Peyer's patch (tissue), 4 donors: ENCODE data around the gene ASB10. TPM values are rescaled to one million over a fixed set of nuclear protein-coding genes. Genes with fewer than 3 reads are reported as not detected.
A peak's percentile ranks its signal among the peaks of the same experiment; 100 is the strongest.

Source experiments
- DNase-seq, 3 donors: peaks; one replicate each; pipeline ENCODE4 v3.0.0-alpha.2; 2017 to 2019
- H3K27ac ChIP-seq, 4 donors: fragments of 200-600 bp; sonication (generic); one replicate each; pipeline ENCODE4 v1.5.1; 2016 to 2019
- H3K27me3 ChIP-seq, 2 donors: fragments of 200-600 bp; sonication (generic); one replicate each; pipeline ENCODE4 v1.5.1; 2019
- H3K36me3 ChIP-seq, 3 donors: fragments of 200-600 bp; sonication (generic); one replicate each; pipeline ENCODE4 v1.5.1; 2016 to 2019
- H3K4me1 ChIP-seq, 4 donors: fragments of 200-600 bp; sonication (generic); one replicate each; pipeline ENCODE4 v1.5.1; 2016 to 2019
- H3K4me3 ChIP-seq, 4 donors: fragments of 200-600 bp; sonication (generic); 1 replicate in 3 of 4; 2 replicates in 1 of 4; pipeline ENCODE4 v1.5.1; 2016 to 2019; ENCODE audit warnings: mild to moderate bottlenecking in 1 of 4
- H3K9me3 ChIP-seq, 4 donors: fragments of 200-600 bp; sonication (generic); one replicate each; pipeline ENCODE4 v1.5.1; 2016 to 2019; ENCODE audit warnings: mild to moderate bottlenecking in 1 of 4
- POLR2A ChIP-seq, 2 donors: fragments of 450-650 bp; IDR thresholded peaks; one replicate each; pipeline ENCODE4 v1.5.1; 2017; ENCODE audit warnings: antibody characterized with exemption in 2 of 2, mild to moderate bottlenecking in 2 of 2, moderate library complexity in 2 of 2
- total RNA-seq, 4 donors: library from RNA; depleted of rRNA; stranded (reverse); fragments of >200 nt; gene quantifications; one replicate each; pipeline ENCODE4 v1.1.0, GENCODE V29; 2016
- TF ChIP-seq, protein P1 (sequence below), 6 experiments: fragments of 450-650 bp in 4 of 6; fragments of 200-600 bp in 2 of 6; sonication (generic) in 1 of 6; IDR thresholded peaks; one replicate each; pipeline ENCODE4 v1.5.1; 2017 to 2019; ENCODE audit warnings: antibody characterized with exemption in 6 of 6, mild to moderate bottlenecking in 3 of 6, moderate library complexity in 1 of 6

The ASB10 gene
- total RNA-seq, 4 donors from 2014 or later = not detected

DNA sequence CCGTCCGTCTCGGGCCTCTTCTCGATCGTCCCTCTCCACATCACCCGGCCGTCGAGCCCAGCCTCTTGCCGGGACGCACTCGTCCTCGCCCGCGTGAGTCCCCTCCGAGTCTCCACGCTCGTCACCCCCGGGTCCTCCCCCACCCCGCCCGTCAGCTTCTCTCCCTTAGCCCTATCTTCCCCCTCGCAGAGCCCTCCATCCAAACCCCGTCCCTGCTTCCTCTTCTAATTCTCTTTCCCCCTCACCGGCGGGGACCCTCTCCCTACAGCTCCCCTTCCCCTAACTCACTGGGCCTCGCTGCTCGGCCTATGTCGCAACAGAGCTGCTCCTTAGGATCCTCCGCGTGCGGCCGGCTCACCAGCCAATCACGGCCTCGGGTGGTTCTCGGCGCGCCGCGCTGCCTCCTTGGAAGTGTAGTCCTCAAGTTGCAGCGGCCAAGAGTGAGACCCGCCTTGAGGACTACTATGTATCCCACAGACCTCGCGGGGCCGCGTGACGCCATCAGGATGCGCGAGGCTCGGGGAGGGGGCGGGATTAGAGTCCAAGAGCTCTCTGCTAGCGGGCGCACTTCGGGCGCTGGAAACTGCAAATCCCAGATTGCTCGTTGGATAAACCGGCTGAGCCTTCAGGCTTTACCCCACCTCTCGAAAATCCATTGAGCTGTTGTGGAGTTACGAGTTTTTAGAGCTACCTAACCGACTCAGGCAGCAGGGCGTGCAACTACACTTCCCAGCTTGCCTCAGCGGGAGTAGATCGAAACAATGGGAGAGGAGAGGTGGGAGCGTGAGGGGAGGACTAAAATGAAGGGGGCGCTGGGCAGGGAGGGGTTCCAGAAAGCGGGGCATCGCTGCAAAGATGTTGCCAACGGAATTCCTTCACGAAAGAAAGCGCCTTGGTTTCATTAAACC lies 40.1 kb upstream of the ASB10 start, which contains the start of gene ABCF2:
Gene ABCF2 (minus strand): TSS at position 331 of the 908 bp plus-strand sequence. CDS start 747 bp downstream, outside the sequence.
- no peaks in the 10 kb centered on the region for H3K27me3 ChIP-seq
- peaks cover 0 to 18% (median 9%) of the 10 kb centered on the region in 4 donors for H3K4me1 ChIP-seq
- H3K9me3 ChIP-seq = no peaks in the 10 kb centered on the region
- peak; percentile 98 to 99 (median 99) for DNase-seq
- peak; percentile 39 to 55 for TF ChIP-seq POLR2A (IDR thresholded peaks at IDR 0.05)
- TF ChIP-seq, protein P1, sequence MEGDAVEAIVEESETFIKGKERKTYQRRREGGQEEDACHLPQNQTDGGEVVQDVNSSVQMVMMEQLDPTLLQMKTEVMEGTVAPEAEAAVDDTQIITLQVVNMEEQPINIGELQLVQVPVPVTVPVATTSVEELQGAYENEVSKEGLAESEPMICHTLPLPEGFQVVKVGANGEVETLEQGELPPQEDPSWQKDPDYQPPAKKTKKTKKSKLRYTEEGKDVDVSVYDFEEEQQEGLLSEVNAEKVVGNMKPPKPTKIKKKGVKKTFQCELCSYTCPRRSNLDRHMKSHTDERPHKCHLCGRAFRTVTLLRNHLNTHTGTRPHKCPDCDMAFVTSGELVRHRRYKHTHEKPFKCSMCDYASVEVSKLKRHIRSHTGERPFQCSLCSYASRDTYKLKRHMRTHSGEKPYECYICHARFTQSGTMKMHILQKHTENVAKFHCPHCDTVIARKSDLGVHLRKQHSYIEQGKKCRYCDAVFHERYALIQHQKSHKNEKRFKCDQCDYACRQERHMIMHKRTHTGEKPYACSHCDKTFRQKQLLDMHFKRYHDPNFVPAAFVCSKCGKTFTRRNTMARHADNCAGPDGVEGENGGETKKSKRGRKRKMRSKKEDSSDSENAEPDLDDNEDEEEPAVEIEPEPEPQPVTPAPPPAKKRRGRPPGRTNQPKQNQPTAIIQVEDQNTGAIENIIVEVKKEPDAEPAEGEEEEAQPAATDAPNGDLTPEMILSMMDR (IDR thresholded peaks at IDR 0.05) = peak in 2 of 6 experiments; percentile 6 to 12
- peak within 1 kb of the TSS; percentile 55 to 87 (median 76) for H3K4me3 ChIP-seq
- peak within 1 kb of the TSS; percentile 72 to 85 (median 76) for H3K27ac ChIP-seq
- peaks cover 0 to 27% (median 0%) of the 10 kb centered on the region in 3 donors for H3K36me3 ChIP-seq

DNA sequence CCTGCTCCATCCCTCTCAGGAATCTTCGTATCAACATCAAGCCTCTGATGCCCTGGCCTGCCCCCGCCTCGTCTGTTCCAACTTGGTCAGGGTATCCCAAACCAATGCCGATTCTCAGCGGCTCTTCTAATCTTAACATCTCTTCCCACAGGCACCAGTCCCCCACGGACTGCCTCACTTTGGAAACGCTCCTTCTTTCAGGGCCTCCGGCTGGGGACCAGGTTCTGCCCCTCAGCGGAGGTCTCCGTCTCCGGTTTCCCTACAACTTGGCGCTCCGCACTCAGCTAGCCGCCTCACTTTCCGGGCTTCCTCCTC lies 39.5 kb upstream of the ASB10 start:
- H3K36me3 ChIP-seq = peaks cover 0 to 33% (median 0%) of the 10 kb centered on the region in 3 donors
- TF ChIP-seq, protein P1 (IDR thresholded peaks at IDR 0.05) = no peak
- no peak for TF ChIP-seq POLR2A (IDR thresholded peaks at IDR 0.05)

DNA sequence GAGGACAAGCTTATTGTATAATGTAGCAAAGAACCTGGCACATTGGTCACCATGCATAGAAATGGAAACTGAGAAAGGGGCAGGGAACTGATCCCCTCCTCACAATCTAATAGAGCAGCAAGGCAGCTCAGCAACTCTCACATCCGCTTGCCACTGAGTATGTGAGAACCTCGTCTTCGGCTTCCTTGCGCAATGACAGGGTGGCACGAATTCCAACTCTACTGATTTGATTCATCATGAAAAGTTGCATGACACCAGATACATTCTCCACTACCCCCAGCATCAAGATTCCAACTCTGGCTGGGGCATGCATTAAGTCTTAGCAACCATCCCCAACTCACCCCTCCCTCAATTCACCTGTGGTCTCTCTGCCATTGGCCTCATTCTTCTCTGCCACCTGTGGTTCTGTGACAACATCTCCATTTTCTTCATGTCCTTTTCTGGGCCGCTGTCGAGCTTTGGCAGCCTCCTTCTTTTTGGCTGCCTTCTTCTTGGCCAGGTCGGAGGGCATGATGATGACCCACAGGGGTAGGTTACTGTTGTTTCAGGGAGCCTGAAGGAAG lies 39.0 kb upstream of the ASB10 start:
- no peak for DNase-seq
- TF ChIP-seq POLR2A (IDR thresholded peaks at IDR 0.05) = no peak
- TF ChIP-seq, protein P1 (IDR thresholded peaks at IDR 0.05) = no peak
- H3K4me3 ChIP-seq = peak overlapping the region; percentile 55 to 87 (median 76)

More for the DNA sequence above, 39.5 kb upstream of the ASB10 start:
- no peak for DNase-seq
- no peaks in the 10 kb centered on the region for H3K9me3 ChIP-seq
- H3K4me3 ChIP-seq = peak overlapping the region; percentile 55 to 87 (median 76)
- peaks cover 0 to 18% (median 9%) of the 10 kb centered on the region in 4 donors for H3K4me1 ChIP-seq
- peak overlapping the region; percentile 31 to 85 (median 74) for H3K27ac ChIP-seq
- H3K27me3 ChIP-seq = no peaks in the 10 kb centered on the region

DNA sequence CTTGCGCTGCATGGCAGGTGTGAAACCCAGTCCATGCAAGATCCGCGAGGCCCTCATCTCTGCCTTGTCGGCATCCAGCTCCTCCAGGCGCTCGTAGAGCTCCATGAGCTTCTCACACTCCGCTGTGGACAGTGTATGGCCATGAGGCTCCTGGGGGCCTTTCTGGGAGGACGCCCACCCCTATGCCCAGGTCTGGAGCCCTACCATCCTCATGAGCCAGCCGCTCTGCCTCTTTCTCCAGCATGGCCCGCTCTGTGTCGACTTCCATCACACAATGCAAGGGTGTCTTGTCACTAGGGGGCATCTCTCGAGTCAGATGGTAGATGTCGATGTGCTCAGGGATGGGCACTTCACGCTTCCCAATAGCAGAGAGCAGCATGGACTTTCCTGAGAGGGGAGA lies 36.7 kb upstream of the ASB10 start:
- H3K27ac ChIP-seq = no peak overlapping the region
- peaks cover 0 to 59% (median 0%) of the 10 kb centered on the region in 3 donors for H3K36me3 ChIP-seq
- TF ChIP-seq, protein P1 (IDR thresholded peaks at IDR 0.05) = no peak
- TF ChIP-seq POLR2A (IDR thresholded peaks at IDR 0.05) = no peak
- H3K4me1 ChIP-seq = peaks cover 0 to 18% (median 9%) of the 10 kb centered on the region in 4 donors
- DNase-seq = peak in 1 of 3 donors; percentile 20
- H3K4me3 ChIP-seq = no peak overlapping the region
- H3K27me3 ChIP-seq = no peaks in the 10 kb centered on the region
- no peaks in the 10 kb centered on the region for H3K9me3 ChIP-seq

More for the DNA sequence above, 39.0 kb upstream of the ASB10 start:
- Histone ChIP-seq H3K36me3 (peaks cover 0 to 37% (median 0%) of the 10 kb centered on the region in 3 donors), H3K9me3 (no peaks in the 10 kb centered on the region), H3K4me1 (peaks cover 0 to 18% (median 9%) of the 10 kb centered on the region in 4 donors), H3K27ac (peak overlapping the region in 1 of 4 donors; percentile 75), H3K27me3 (no peaks in the 10 kb centered on the region)

DNA sequence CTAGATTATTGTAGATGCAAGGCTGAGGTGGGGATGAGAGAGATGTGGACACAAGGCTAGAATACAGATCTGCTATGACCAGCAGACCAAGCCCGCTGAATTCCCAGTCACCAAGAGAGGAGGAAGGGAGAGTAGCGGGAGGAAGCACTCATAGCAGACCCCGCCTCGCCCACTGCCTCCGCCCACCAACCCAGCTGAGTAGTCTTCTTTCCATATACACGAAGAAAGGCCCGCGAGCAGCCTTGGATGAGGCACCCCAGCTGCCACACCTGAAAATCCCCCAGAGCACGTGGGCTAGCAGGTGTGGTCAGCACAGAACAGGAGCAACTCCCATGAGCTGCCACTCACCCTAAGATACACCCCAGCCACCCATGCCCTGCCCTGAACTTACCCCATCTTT lies 31.1 kb upstream of the ASB10 start:
- no peaks in the 10 kb centered on the region for H3K4me1 ChIP-seq
- peaks cover 0 to 95% (median 0%) of the 10 kb centered on the region in 3 donors for H3K36me3 ChIP-seq
- no peak overlapping the region for H3K27ac ChIP-seq
- H3K27me3 ChIP-seq = no peaks in the 10 kb centered on the region
- H3K4me3 ChIP-seq = no peak overlapping the region
- TF ChIP-seq POLR2A (IDR thresholded peaks at IDR 0.05) = no peak
- TF ChIP-seq, protein P1 (IDR thresholded peaks at IDR 0.05) = no peak
- no peaks in the 10 kb centered on the region for H3K9me3 ChIP-seq
- no peak for DNase-seq
